Fibroblast of villous mesenchyme (primary cell): ENCODE measurements around the gene IRF2. TPM values are rescaled to one million over a fixed set of nuclear protein-coding genes. Genes with fewer than 3 reads are reported as not detected.
"Not testable (repeated sequence)": the region's sequence is repeated elsewhere in the genome, so short reads cannot be mapped to it uniquely, and the experiment has no call there.

Experiments used
- DNase-seq: peaks from one replicate; pipeline ENCODE4 v3.0.0-alpha.2; 2010; ENCODE audit warnings: low read depth
- H3K4me3 ChIP-seq: 2 replicates; pipeline ENCODE4 v1.5.1; 2011; ENCODE audit warnings: low read depth, mild to moderate bottlenecking, low read length
- total RNA-seq: library from RNA; depleted of rRNA; stranded (reverse); fragments of >200 nt; gene quantifications from 2 replicates; pipeline ENCODE4 v1.2.3, GENCODE V29; 2012
- TF ChIP-seq, protein P1 (sequence below): IDR thresholded peaks from 2 replicates; pipeline ENCODE4 v1.5.1; 2012; ENCODE audit warnings: low read depth, mild to moderate bottlenecking, low read length; ENCODE audit not compliant: insufficient read depth

The IRF2 gene
- total RNA-seq, 1 donor: 42.3 TPM

DNA sequence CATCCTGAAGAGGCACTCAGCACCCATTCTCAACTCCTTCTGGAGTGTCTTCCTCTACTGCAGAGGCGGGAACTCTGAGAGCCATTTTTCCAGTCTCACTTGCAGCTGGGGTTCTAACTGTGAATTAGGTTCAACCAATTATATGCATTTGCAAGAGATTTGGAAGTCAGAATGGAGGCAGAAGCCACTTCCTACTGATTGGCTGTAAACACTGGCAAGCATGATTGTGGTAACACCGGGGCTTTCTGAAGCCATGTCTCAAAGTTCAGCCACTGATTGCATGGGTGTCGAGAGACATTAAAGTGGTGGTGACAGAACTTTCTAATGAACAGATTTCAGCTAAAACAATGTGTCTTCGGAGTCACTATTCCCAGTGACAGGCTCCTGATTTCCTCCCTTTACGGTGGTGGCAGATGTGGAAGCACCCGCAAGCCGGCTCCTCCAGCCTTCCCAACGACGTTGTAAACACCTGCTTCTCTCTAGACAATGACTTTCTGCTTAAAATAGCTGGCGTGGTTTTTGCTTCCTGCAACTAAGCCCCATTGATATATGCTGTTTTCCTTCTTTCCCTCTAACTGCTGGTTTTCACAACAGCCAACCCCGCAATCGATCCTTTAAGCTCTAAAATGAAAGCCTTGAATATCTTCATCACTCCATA lies 92.0 kb downstream of the IRF2 start:
- DNase-seq: no peak
- H3K4me3 ChIP-seq: no peak overlapping the region
- TF ChIP-seq, protein P1, sequence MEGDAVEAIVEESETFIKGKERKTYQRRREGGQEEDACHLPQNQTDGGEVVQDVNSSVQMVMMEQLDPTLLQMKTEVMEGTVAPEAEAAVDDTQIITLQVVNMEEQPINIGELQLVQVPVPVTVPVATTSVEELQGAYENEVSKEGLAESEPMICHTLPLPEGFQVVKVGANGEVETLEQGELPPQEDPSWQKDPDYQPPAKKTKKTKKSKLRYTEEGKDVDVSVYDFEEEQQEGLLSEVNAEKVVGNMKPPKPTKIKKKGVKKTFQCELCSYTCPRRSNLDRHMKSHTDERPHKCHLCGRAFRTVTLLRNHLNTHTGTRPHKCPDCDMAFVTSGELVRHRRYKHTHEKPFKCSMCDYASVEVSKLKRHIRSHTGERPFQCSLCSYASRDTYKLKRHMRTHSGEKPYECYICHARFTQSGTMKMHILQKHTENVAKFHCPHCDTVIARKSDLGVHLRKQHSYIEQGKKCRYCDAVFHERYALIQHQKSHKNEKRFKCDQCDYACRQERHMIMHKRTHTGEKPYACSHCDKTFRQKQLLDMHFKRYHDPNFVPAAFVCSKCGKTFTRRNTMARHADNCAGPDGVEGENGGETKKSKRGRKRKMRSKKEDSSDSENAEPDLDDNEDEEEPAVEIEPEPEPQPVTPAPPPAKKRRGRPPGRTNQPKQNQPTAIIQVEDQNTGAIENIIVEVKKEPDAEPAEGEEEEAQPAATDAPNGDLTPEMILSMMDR: no peak

DNA sequence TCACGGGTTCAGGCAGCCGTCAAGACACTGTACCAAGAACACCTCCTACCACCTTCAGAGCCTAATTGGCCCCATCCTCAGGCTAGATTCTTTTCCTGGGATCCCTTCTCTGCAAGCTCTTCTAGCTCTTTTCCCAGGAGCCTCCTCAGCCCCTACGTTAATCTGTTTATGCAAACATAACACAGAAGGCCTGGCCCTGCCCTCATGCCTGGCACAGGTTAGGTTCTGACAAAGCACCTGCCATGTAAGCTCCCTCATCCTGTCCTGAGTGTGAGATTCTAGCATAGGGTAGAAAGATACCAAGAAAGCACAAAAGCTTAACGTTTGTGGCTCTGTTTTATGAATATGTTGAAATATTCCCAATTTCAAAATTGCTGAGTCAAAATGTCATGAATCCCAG lies 93.6 kb downstream of the IRF2 start:
- TF ChIP-seq, protein P1: no peak
- peak; percentile 23 for DNase-seq
- H3K4me3 ChIP-seq: no peak overlapping the region

DNA sequence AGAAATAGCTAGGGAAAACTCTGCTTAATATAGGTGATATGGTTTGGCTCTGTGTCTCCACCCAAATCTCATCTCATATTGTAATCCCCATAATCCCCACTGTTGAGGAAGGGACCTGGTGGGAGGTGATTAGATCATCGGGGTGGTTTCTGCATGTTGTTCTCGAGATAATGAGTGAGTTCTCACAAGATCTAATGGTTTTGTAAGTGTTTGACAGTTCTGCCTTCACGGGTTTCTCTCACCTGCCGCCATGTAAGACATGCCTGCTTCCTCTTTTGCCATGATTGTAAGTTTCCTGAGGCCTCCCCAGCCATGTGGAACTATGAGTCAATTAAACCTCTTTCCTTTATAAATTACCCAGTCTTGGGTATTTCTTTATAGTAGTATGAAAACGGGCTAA lies 94.1 kb downstream of the IRF2 start:
- not testable (repeated sequence) for DNase-seq, H3K4me3 ChIP-seq

DNA sequence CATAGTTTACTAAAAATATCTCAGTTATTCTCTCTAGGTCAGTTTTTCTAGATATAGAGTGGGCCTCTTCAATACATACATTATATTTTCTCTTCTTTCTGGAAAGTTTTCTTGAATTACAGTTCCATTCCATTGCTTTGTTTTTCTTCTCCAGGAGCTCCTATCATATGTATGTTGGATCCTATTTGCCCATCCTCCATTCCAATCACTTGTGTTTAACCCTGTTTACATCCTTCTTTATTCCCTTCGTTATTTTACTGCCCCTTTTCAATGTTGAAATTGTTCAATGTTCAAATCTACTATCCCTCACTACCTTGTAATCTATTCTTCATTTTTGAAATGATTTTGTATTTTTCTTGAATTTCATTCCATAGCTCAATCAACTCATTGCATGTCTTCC lies 97.4 kb downstream of the IRF2 start:
- DNase-seq: no peak
- TF ChIP-seq, protein P1: no peak
- H3K4me3 ChIP-seq: no peak overlapping the region

DNA sequence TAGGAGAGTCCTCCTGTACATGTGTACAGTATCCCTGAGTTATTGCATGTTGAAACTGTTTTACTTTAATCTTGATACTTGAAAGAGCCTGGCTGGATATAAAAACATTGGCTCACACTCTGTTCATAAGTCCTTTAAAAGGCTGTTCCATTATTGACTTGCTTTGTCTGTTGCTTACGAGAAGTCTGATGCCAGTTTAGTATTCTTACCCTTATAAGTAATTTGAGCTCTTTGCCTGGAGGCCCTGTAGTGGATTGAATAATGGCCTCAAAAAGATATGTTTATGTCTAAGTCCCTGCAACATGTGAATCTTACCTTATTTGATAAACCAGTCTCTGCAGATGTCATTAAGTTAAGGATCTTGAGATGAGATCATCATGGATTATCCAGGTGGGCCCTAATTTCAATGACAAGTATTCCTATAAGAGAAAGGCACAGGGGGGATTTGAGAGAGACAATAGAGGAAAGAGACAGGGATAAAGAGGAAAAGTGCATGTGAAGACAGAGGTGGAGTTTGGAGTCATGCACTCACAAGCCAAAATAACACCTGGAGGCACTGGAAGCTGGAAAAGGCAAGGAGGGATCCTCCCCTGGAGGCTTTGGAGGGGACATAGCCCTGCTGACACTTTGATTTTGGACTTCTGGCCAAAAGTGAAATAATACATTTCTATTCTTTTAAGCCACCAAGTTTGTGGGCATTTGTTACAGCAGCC lies 98.1 kb downstream of the IRF2 start:
- TF ChIP-seq, protein P1: no peak
- H3K4me3 ChIP-seq: no peak overlapping the region
- DNase-seq: no peak

DNA sequence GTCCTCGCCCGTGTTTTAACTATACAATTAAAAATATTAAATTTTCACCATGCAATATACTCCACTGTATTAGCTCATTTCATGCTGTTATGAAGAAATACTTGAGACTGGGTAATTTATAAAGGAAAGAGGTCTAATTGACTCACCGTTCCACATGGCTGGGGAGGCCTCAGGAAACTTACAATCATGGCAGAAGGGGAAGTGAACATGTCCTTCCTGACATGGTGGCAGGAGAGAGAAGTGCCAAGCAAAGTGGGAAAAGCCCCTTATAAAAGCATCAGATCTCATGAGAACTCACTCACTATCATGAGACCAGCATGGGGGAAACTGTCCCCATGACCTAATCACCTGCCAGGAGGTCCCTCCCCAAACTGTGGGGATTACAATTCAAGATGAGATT lies 98.7 kb downstream of the IRF2 start:
- H3K4me3 ChIP-seq, DNase-seq: not testable (repeated sequence)

DNA sequence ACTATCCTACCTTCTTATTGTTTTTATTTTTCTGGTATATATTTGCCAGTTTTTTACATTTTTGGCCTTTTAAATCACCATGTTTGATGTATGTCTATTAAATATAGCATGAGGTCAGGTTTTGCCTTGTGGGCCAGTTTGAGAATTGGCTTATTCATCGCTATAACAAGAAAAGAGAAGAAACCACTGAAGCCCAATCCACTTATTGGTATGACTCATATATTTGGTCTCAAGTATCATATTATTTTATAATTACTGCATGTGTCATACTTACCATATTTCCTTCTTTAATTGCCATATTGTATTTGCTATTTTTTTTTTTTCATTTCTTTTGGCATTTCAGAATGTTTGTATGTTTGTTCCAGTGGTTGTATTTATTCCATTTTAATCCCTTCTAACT lies 99.3 kb downstream of the IRF2 start:
- DNase-seq: no peak

More for the DNA sequence above, 99.3 kb downstream of the IRF2 start:
- TF ChIP-seq, protein P1: no peak
- no peak overlapping the region for H3K4me3 ChIP-seq
